HepG2 (cell line): ENCODE data around the gene ERFL. TPM values are rescaled to one million over a fixed set of nuclear protein-coding genes. Genes with fewer than 3 reads are reported as not detected.

ENCODE experiments used
- ATF7 ChIP-seq, 2 experiments: fragments of 450-650 bp in 1 of 2; sonication (generic) in 1 of 2; formaldehyde crosslinking in 1 of 2; IDR thresholded peaks; 2 replicates each; pipeline versions ENCODE4 v1.4.0 to v1.6.1; 2016 to 2020; ENCODE audit warnings: antibody characterized with exemption in 1 of 2, mild to moderate bottlenecking in 1 of 2, missing genetic modification reagents in 1 of 2
- BORCS8-MEF2B ChIP-seq: sonication (generic); formaldehyde crosslinking; IDR thresholded peaks from 2 replicates; pipeline ENCODE4 v1.8.0; 2022; ENCODE audit warnings: mild to moderate bottlenecking, missing genetic modification reagents
- CBX5 ChIP-seq: sonication (generic); formaldehyde crosslinking; IDR thresholded peaks from 2 replicates; pipeline ENCODE4 v1.4.0; 2020; ENCODE audit warnings: missing genetic modification reagents, borderline replicate concordance
- CCDC6 ChIP-seq: sonication (generic); formaldehyde crosslinking; IDR thresholded peaks from 2 replicates; pipeline ENCODE4 v1.8.1; 2022; ENCODE audit warnings: mild to moderate bottlenecking, missing genetic modification reagents, moderate library complexity
- ERF ChIP-seq: IDR thresholded peaks from 2 replicates; pipeline ENCODE4 v1.6.1; 2018; ENCODE audit warnings: missing biosample characterization, missing genetic modification reagents
- HOXD1 ChIP-seq: sonication (generic); formaldehyde crosslinking; IDR thresholded peaks from 2 replicates; pipeline ENCODE4 v1.5.0; 2020; ENCODE audit warnings: missing genetic modification reagents
- JUN ChIP-seq: sonication (generic); formaldehyde crosslinking; IDR thresholded peaks from 2 replicates; pipeline ENCODE4 v1.4.0; 2020; ENCODE audit warnings: mild to moderate bottlenecking, missing genetic modification reagents
- MAFF ChIP-seq: IDR thresholded peaks from 2 replicates; pipeline ENCODE4 v1.6.1; 2011; ENCODE audit warnings: low read depth, low read length, improper control_type of control experiment
- NFAT5 ChIP-seq: sonication (generic); formaldehyde crosslinking; IDR thresholded peaks from 2 replicates; pipeline ENCODE4 v1.4.0; 2020; ENCODE audit warnings: missing genetic modification reagents
- NFYC ChIP-seq: IDR thresholded peaks from 2 replicates; pipeline ENCODE4 v1.6.1; 2016; ENCODE audit warnings: missing genetic modification reagents, missing compliant biosample characterization
- RBAK ChIP-seq: sonication (generic); formaldehyde crosslinking; IDR thresholded peaks from 2 replicates; pipeline ENCODE4 v1.5.1; 2020; ENCODE audit warnings: mild to moderate bottlenecking, missing genetic modification reagents
- ZNF124 ChIP-seq: sonication (generic); formaldehyde crosslinking; IDR thresholded peaks from 2 replicates; pipeline ENCODE4 v1.4.0; 2020; ENCODE audit warnings: missing genetic modification reagents
- ZNF24 ChIP-seq: fragments of 450-650 bp; IDR thresholded peaks from 2 replicates; pipeline ENCODE4 v1.6.1; 2017; ENCODE audit warnings: antibody characterized with exemption, mild to moderate bottlenecking
- ZNF790 ChIP-seq: sonication (generic); formaldehyde crosslinking; IDR thresholded peaks from 2 replicates; pipeline ENCODE4 v1.8.0; 2022; ENCODE audit warnings: missing genetic modification reagents, mild to moderate bottlenecking, borderline replicate concordance
- polyA plus RNA-seq, 8 experiments: library from polyadenylated mRNA; depleted of rRNA in 3 of 8; stranded (reverse) in 7 of 8; unstranded in 1 of 8; fragments of >200 nt; fragmentation: Illumina TruSeq in 4 of 8; extraction: Trizol in 4 of 8; gene quantifications; 2 replicates each; pipeline versions ENCODE4 v1.2.1 to v1.2.3, GENCODE V29; 2011 to 2016; ENCODE audit warnings: low read depth in 4 of 8, missing spikeins in 1 of 8, mixed read lengths in 1 of 8; ENCODE audit not compliant: insufficient read depth in 1 of 8
- total RNA-seq, 5 experiments: library from RNA; depleted of rRNA; stranded (reverse); fragments of >200 nt; fragmentation: Illumina TruSeq; extraction: Trizol; gene quantifications; 2 replicates each; pipeline ENCODE4 v1.2.3, GENCODE V29; 2016; ENCODE audit warnings: low read depth in 1 of 5
- TF ChIP-seq, protein P1 (sequence below): sonication (generic); formaldehyde crosslinking; IDR thresholded peaks from 2 replicates; pipeline ENCODE4 v1.4.0; 2020; ENCODE audit warnings: mild to moderate bottlenecking, missing genetic modification reagents, borderline replicate concordance
- TF ChIP-seq, protein P2 (sequence below): sonication (generic); formaldehyde crosslinking; IDR thresholded peaks from 2 replicates; pipeline ENCODE4 v1.4.0; 2020; ENCODE audit warnings: missing genetic modification reagents; ENCODE audit errors: not compliant biosample characterization
- TF ChIP-seq, protein P3 (sequence below): IDR thresholded peaks from 2 replicates; pipeline ENCODE4 v1.6.1; 2016; ENCODE audit warnings: low read depth, borderline replicate concordance

ERFL gene
- total and polyA plus RNA-seq, 2 of the 13 experiments (the other 11 are each of a cell fraction or from before 2014, with no cell fraction given) = not detected

- TF ChIP-seq NFAT5 (CRISPR knock-in tag) (peak; percentile 81; the same call in 1 of the 2 replicates), ZNF790 (CRISPR knock-in tag) (no peak), NFYC (CRISPR knock-in tag) (no peak), MAFF (no peak), RBAK (no peak), ZNF24 (peak; percentile 83), ATF7 (IDR thresholded peaks at IDR 0.05) (no peak), ATF7 (CRISPR knock-in tag; IDR thresholded peaks at IDR 0.05) (no peak), JUN (no peak), BORCS8-MEF2B (CRISPR knock-in tag) (peak; percentile 23; the same call in 1 of the 2 replicates), ERF (CRISPR knock-in tag) (peak; percentile 81), ZNF124 (no peak; the same call in 1 of the 2 replicates), HOXD1 (CRISPR knock-in tag) (peak; percentile 80; the same call in 1 of the 2 replicates), CCDC6 (no peak), CBX5 (CRISPR knock-in tag) (0 out of 2 replicates have a peak, but pooled peaks have one; percentile 73)
- TF ChIP-seq, protein P1, sequence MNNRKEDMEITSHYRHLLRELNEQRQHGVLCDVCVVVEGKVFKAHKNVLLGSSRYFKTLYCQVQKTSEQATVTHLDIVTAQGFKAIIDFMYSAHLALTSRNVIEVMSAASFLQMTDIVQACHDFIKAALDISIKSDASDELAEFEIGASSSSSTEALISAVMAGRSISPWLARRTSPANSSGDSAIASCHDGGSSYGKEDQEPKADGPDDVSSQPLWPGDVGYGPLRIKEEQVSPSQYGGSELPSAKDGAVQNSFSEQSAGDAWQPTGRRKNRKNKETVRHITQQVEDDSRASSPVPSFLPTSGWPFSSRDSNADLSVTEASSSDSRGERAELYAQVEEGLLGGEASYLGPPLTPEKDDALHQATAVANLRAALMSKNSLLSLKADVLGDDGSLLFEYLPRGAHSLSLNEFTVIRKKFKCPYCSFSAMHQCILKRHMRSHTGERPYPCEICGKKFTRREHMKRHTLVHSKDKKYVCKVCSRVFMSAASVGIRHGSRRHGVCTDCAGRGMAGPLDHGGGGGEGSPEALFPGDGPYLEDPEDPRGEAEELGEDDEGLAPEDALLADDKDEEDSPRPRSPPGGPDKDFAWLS (CRISPR knock-in tag) = no peak
- TF ChIP-seq, protein P2, sequence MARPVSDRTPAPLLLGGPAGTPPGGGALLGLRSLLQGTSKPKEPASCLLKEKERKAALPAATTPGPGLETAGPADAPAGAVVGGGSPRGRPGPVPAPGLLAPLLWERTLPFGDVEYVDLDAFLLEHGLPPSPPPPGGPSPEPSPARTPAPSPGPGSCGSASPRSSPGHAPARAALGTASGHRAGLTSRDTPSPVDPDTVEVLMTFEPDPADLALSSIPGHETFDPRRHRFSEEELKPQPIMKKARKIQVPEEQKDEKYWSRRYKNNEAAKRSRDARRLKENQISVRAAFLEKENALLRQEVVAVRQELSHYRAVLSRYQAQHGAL (CRISPR knock-in tag) = no peak
- TF ChIP-seq, protein P3, sequence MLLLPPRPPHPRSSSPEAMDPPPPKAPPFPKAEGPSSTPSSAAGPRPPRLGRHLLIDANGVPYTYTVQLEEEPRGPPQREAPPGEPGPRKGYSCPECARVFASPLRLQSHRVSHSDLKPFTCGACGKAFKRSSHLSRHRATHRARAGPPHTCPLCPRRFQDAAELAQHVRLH = peak; percentile 86; the same call in 1 of the 2 replicates
These were observed 44.2 kb downstream of the ERFL start (continued) for GRCh38 chr19:41883821-41884733.
